Mesodermal cell (in vitro differentiated cells): ENCODE data around the gene INSYN2B.
A peak's percentile ranks its signal among the peaks of the same experiment; 100 is the strongest.

Source experiments
- H3K27ac ChIP-seq: 2 replicates; pipeline ENCODE4 v1.7.0; 2013; ENCODE audit warnings: mild to moderate bottlenecking, low read depth, low read length, moderate library complexity; ENCODE audit not compliant: severe bottlenecking
- H3K36me3 ChIP-seq: 2 replicates; pipeline ENCODE4 v1.7.1; 2013; ENCODE audit warnings: mild to moderate bottlenecking, low read length, moderate library complexity; ENCODE audit not compliant: control insufficient read depth, insufficient read depth
- H3K4me1 ChIP-seq: one replicate; pipeline ENCODE4 v1.7.1; 2013; ENCODE audit warnings: mild to moderate bottlenecking, low read length; ENCODE audit not compliant: insufficient read depth, control insufficient read depth, poor library complexity, severe bottlenecking
- H3K4me3 ChIP-seq: 2 replicates; pipeline ENCODE4 v1.7.0; 2013; ENCODE audit warnings: low read length, control low read depth, mild to moderate bottlenecking; ENCODE audit not compliant: insufficient read depth, poor library complexity, severe bottlenecking; ENCODE audit errors: extremely low read depth
- H3K9me3 ChIP-seq: 2 replicates; pipeline ENCODE4 v1.7.1; 2013; ENCODE audit warnings: mild to moderate bottlenecking, low read length, moderate library complexity; ENCODE audit not compliant: control insufficient read depth
- WGBS, 2 experiments: methylation state at CpG; one replicate each; pipeline ENCODE4 v1.1.5; 2013; ENCODE audit warnings: missing lambda C conversion rate in 2 of 2; ENCODE audit not compliant: insufficient coverage in 2 of 2; 5-methylcytosine and 5-hydroxymethylcytosine counted together

The INSYN2B gene

DNA sequence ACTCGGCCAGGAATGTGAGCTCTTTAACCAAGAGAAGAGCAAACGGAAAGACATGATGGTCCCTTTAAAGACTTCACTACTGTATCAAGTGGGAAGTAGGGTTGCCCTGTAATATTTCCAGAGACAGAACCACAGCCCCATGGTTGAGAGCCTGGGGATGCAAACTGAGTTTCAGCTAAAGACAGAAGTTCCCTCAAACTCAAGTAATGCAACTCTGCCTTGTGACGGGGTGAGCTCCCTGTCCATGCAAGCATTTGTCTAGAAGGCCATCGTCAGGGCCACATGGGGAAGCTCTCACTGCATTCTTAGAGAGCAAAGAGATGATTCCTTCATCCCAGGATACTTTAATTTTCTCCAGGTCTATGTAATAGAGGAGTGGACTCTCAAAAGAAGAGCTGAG is 82.8 kb downstream of the INSYN2B start:
- Histone ChIP-seq H3K36me3 (no peaks in the 10 kb centered on the region), H3K4me3 (no peak overlapping the region), H3K27ac (no peak overlapping the region), H3K4me1 (no peaks in the 10 kb centered on the region), H3K9me3 (no peaks in the 10 kb centered on the region)
- 78 to 86% methylated on average over 1 to 4 of the region's 4 CpGs for WGBS, 2 experiments

DNA sequence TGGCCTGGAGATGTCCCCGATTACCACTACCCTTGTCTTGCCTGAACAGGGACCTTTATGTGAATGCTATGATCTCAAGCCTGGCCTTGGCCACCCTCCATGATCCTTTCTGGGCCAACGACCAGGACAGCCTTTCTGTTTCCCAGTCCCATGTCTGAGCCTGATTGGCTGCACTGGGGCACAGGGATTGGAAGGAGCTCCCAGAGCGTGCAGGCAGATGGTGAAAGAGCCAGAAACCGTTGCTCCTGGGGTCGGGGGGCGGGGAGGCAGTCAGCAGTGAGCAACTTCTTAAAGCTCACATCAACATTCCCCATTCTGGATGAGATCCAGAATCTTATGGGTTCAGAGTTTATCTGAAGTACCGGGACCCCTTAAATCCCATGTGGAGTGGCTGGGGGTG is 84.4 kb downstream of the INSYN2B start:
- H3K36me3 ChIP-seq: no peaks in the 10 kb centered on the region
- no peaks in the 10 kb centered on the region for H3K9me3 ChIP-seq
- H3K4me3 ChIP-seq: no peak overlapping the region
- H3K4me1 ChIP-seq: no peaks in the 10 kb centered on the region
- no peak overlapping the region for H3K27ac ChIP-seq
- 88% methylated on average over 2 to 4 of the region's 7 CpGs for WGBS, 2 experiments

DNA sequence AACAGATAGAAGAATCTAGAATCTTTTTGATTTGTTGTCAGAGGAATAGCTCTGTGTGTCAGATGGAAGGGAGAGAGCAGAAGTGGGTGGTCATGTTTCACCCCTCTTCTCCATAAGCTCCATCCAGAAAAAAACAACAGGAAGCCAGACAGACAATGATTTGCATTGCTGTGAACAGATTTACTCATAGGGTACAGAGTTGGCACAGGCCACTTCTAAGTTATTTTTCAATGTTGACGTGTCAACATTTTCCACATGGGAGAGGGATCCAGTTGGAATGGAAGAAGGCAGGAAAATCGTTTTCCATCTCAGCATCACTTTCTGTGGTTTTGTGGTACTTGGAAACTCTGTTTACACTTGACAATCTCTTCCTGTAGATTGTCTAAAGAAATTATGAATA is 86.7 kb downstream of the INSYN2B start:
- H3K36me3 ChIP-seq: no peaks in the 10 kb centered on the region
- no peak overlapping the region for H3K27ac ChIP-seq
- no peaks in the 10 kb centered on the region for H3K4me1 ChIP-seq
- WGBS, 2 experiments: 100% methylated on average over 1 of the region's 2 CpGs
- no peak overlapping the region for H3K4me3 ChIP-seq
- H3K9me3 ChIP-seq: no peaks in the 10 kb centered on the region

DNA sequence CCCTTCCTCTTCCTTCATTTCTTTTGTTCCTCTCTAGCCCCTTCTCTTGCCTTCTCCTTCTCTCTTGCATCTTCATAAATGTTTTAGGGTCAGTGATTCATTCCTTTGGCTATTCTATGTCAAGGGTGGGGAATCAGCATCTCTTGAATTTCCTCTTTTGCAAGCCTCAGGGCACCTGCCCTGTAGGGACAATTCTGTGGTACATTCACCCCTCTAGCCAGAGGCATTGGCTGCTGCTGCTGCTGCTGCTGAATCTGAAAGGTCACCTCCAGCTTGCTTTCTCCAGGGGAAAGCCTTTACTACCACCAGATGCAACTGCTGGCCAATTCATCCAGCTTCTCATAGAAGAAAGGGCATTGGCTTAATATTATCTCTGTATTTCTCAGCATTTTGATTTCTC is 87.3 kb downstream of the INSYN2B start:
- Histone ChIP-seq H3K9me3 (no peaks in the 10 kb centered on the region), H3K4me3 (no peak overlapping the region), H3K27ac (no peak overlapping the region), H3K36me3 (no peaks in the 10 kb centered on the region), H3K4me1 (no peaks in the 10 kb centered on the region)

DNA sequence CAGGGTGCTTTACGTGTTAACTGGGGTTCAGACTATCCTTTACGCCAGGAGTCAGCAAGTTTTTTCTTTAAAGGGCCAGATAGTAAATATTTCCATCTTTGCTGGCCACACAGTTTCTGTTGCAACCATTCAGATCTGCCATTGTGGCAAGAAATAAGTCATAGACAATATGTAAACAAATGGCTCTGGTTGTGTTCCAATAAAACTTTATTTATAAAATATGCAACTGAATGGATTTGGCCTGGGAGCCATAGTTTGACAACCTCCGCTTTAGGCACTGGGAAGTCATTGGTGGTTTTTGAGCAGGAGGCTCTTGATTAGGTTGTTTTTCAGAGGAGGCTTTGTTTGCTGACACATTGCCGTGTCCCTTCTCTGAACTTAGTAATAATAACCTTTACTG is 90.7 kb downstream of the INSYN2B start:
- H3K4me3 ChIP-seq: no peak overlapping the region
- H3K27ac ChIP-seq: no peak overlapping the region
- 93 to 100% methylated on average over 1 to 2 of the region's 4 CpGs for WGBS, 2 experiments
- no peaks in the 10 kb centered on the region for H3K36me3 ChIP-seq
- no peaks in the 10 kb centered on the region for H3K9me3 ChIP-seq
- no peaks in the 10 kb centered on the region for H3K4me1 ChIP-seq

DNA sequence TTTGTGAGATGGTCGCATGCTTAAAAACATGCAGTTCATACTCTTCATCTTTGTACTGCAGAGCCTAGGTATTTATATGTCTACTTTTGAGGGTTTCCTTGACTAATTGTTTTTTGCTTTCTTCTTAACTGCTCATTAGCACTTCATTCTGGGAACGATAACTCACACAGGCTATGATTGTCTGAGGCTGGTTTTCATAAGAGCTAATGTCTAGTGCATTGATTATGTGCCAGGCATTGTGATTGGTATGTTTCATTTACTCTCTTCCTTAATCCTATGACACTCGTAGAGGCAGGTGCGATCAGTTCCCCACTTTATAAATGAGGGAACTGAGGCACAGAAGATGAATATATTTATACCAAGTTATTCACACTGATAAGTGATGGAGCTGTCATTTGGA is 93.6 kb downstream of the INSYN2B start:
- no peak overlapping the region for H3K27ac ChIP-seq
- H3K4me1 ChIP-seq: no peaks in the 10 kb centered on the region
- H3K36me3 ChIP-seq: peaks cover 5% of the 10 kb centered on the region
- no peak overlapping the region for H3K4me3 ChIP-seq
- WGBS, 2 experiments: 100% methylated on average over 1 of the region's 4 CpGs; no CpG with 5 or more reads in 1 of the 2 experiments
- no peaks in the 10 kb centered on the region for H3K9me3 ChIP-seq

DNA sequence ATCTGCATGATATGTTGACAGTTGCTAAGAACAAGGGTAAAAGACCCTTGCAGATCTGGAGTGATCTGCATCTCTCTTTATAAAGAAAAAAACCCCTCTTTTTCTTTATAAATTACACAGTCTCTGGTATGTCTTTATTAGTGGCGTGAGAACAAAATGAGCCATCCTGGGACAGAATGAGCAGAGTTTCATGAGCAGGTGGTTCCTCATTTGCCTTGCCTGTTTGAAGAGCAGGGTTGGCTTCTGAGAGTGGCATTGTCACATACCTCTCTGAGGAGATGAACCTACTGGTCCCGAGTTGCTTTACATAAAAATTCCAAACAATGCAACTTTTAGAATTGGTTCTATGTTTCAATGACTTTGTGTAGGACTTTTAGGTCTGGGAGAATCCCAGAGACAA is 94.3 kb downstream of the INSYN2B start:
- peaks cover 5% of the 10 kb centered on the region for H3K36me3 ChIP-seq
- no peaks in the 10 kb centered on the region for H3K9me3 ChIP-seq
- H3K4me3 ChIP-seq: no peak overlapping the region
- no peak overlapping the region for H3K27ac ChIP-seq
- peaks cover 4% of the 10 kb centered on the region for H3K4me1 ChIP-seq
- WGBS, 2 experiments: 83 to 100% methylated on average over 1 of the region's 2 CpGs

DNA sequence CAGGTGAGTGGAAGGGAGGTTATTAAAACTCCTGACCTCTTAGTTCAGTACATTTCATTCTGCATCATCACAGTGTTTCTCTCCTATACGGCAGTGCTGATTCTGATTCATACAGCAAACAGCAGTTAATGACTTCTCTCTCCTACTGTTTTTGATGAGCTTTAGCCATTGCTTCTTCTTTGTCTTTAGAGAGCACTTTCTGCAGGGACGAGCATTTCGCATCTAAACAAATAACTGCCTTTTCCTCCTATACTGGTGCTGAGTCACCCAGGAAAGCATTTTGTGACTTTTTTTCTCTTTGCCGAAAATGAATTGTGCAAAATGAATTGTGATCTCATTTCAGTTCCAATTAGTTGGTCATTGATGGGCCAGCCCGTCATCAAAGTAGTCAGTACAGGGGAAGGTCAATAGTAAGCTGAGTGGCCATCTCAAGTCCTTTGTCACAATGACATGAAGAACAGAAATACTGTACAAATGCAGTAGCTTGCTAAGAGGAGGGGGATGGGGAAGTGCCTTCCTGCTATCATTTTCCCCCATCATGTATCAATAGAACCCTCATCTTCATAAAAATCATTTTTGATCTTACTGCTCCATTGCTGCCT is 98.5 kb downstream of the INSYN2B start:
- Histone ChIP-seq H3K4me3 (no peak overlapping the region), H3K9me3 (no peaks in the 10 kb centered on the region), H3K36me3 (peaks cover 9% of the 10 kb centered on the region), H3K27ac (no peak overlapping the region), H3K4me1 (peaks cover 7% of the 10 kb centered on the region)
- 90 to 100% methylated on average over 1 to 2 of the region's 5 CpGs for WGBS, 2 experiments

DNA sequence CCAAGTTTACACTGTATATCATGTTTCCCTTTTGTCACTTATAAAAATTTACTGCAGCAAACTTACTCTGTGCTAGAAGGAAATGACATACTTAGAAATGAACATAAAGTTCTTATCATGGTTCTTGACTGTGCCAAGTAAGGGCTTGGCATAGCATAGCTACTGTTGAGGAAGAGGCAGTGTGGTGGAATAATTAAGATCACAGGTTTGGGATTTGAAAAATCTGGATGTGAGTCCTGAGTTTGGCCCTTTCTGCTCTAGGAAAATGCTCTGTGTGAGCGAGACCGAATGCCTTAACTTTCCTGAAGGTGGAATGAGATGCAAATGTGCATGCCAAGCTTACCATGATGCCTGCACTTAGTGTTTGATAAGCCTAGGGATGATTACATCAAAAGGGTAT is 99.5 kb downstream of the INSYN2B start:
- Histone ChIP-seq H3K4me1 (peaks cover 17% of the 10 kb centered on the region), H3K36me3 (peaks cover 9% of the 10 kb centered on the region), H3K9me3 (no peaks in the 10 kb centered on the region), H3K27ac (no peak overlapping the region), H3K4me3 (no peak overlapping the region)
- 88 to 95% methylated on average over 2 of the region's 2 CpGs for WGBS, 2 experiments

DNA sequence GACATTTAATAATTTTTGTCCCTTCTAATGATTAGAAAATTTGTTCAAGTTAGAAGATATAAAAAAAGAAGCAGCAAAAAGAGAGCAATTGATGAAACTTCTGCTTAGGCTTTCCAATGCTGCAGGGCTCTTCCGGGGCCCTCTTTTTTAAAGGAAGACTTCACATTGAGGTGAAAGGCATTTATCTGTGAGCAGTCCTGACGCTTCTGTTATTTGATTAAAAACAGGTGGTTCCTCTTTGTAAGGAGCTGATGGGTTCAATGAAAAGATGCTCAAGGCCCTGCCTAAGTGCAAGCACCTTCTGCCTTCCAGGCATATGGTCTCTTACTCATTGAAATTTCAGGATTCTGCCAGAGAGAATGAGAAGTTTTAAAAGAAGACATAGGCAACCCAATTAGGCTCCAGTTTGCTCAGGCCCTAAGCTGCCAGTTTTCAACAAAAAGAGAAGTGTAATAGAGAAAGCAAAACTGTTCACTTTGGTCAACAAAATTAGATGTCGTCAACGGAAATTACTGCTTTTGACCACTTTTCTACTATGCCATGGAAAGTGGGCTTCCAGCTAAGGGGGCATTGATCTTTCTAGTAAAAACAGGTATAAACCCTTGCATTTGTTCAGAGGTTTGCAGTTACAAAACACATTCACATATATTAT is 100.2 kb downstream of the INSYN2B start:
- 83 to 93% methylated on average over 4 of the region's 4 CpGs for WGBS, 2 experiments
- H3K4me1 ChIP-seq: peaks cover 17% of the 10 kb centered on the region
- no peak overlapping the region for H3K4me3 ChIP-seq
- H3K27ac ChIP-seq: no peak overlapping the region
- H3K36me3 ChIP-seq: peaks cover 12% of the 10 kb centered on the region
- H3K9me3 ChIP-seq: no peaks in the 10 kb centered on the region

DNA sequence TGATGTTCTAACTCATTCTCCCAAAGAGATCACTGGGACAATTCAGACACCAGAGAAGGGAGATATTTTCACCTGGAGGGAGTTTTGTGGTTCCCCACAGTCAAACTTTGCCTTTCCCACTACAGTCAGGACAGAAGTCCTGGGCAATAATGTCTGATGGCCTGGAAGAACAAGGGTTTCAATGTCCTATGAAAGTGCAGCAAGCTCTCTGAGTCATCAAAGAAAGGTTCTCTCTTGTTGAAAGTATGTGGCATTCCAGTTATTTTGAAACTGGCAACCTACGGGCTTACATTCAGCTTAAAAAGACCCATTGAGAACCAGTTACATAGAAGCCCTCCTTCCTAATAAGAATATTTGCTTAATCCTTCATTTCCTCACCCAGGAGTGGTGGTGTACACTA is 103.9 kb downstream of the INSYN2B start:
- 100% methylated on average over 1 of the region's 1 CpG; no CpG with 5 or more reads in 1 of the 2 experiments for WGBS, 2 experiments
- Histone ChIP-seq H3K4me1 (peaks cover 15% of the 10 kb centered on the region), H3K36me3 (peaks cover 10% of the 10 kb centered on the region), H3K4me3 (no peak overlapping the region), H3K27ac (peak overlapping the region; percentile 57), H3K9me3 (no peaks in the 10 kb centered on the region)
